Stimulated activated CD4-positive, alpha-beta T cell treated with anti-CD3 and anti-CD28 coated beads, TNF-alpha, amount 100 ng/mL, for 24 hours (primary cell): ENCODE measurements around the gene TEX14.
A peak's percentile ranks its signal among the peaks of the same experiment; 100 is the strongest.
"Not testable (repeated sequence)": the region's sequence is repeated elsewhere in the genome, so short reads cannot be mapped to it uniquely, and the experiment has no call there.

Experiments used
- DNase-seq, 3 experiments: peaks; one replicate each; pipeline ENCODE4 v3.0.0-alpha.2; 2020; ENCODE audit warnings: low read depth in 3 of 3

TEX14 gene

GRCh38 chr17:58564971-58565370 is 126.9 kb downstream of the TEX14 start:
- no peak for DNase-seq

- DNase-seq: no peak
Observed at GRCh38 chr17:58564243-58564642, 127.6 kb downstream of the TEX14 start.

DNA sequence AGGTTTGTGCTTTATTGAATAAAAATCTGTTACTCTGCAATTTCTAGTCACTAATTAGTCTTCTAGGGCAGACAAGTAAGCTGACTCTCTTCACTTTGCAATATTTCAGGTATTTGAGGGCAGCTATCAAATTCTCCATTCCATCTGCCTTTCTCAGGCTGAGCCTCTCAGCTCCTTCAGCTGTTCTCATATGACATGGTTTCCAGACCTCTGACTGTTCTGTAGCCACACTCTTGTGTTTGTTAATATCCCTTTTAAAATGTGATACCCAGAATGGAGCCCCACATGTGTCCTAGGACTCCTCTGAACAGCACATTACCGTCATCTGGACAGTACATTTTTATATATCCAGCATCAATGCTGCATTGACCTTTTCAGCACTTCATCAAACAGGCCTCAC is 131.3 kb downstream of the TEX14 start:
- DNase-seq: no peak

GRCh38 chr17:58557981-58558380 is 133.9 kb downstream of the TEX14 start:
- DNase-seq: no peak

GRCh38 chr17:58556833-58557250 is 135.0 kb downstream of the TEX14 start:
- no peak for DNase-seq

GRCh38 chr17:58555109-58555508 is 136.7 kb downstream of the TEX14 start:
- DNase-seq: not testable (repeated sequence)

- DNase-seq: no peak
Observed at GRCh38 chr17:58541249-58541648, 150.6 kb downstream of the TEX14 start.

DNA sequence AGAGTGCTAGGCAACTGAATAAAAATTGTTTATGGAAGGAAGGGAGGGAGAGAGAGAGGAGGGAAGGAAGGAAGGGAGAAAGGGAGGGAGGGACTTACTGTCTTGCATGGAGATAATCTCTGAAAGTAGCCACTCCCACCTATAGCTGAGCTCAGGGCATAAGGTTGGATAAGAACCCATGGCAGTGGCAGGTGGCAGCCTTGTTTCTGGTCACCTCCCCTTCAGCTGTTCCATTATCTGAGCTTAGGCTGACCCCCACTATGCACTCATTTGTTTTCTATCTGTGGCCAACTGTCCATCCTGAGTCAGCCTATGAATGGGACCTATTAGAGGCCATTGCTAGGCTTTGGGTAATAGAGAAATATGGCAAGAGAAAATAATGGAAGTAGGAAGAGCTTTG is 152.1 kb downstream of the TEX14 start:
- DNase-seq: no peak

DNA sequence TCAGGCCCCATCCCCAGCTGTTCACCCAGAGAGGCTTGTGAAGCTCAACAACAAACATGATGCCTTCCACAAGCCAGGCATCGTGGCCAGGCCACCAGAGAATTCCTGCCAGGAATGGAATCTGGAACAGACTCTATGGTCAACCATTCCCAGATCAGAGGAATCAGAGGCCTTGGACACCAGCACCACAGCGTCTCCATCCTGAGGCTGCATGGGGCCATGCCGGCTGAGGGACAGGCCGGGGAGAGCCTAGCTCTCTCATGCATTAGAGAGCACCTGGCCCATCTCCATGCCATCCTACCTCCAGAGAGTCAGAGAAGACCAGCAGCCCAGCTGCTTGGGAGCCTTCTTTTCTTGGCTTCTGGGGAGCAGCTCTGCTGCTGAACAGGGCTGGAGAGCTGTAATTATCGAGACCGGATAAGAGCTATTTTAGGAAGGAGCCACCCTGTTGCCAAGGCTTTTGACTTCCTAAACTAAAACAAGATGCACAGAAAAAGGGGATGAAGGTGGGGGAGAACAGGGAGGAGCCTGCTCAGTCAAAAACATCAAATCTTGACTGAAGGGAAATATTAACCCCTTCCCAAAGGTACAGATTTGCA is 152.9 kb downstream of the TEX14 start:
- DNase-seq: no peak

GRCh38 chr17:58537266-58537665 is 154.6 kb downstream of the TEX14 start:
- no peak for DNase-seq

DNA sequence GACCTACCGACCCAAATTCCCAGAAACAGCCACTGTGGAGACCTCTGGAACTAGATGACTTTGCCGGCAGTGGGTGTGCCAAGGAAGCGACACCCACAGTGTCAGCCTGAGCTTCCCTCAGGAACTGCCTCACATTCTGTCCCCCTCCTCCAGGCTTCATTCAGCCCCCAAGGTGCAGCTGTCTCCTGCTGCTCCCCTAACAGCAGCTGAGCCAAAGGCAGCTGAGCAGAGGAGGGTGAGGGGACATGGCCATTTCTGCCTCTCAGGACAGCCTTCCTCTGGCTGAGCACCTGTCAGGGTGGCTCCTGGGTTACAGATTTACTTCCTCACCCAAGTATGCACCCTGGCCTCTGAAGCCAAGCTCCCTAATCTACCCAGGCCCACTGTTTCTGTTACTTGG is 155.3 kb downstream of the TEX14 start:
- no peak for DNase-seq

DNA sequence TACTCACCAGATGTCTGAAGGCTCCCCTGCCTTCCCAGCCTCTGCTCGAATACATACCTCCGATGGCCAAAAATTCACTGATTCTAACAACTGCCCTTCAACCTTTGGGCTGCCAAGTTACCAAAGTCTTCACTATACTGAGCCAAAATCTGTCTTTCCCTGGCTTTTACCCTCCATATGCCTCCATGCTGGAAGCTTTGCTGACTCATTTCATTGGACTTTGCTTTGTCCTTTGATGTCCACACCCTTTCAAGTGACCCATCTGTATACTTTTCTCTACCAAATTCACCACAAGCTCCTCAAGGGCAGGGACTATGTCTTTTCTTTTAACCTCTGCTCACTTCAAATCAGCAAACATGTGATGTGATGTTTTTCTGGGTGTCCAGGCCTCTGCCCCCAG is 156.4 kb downstream of the TEX14 start:
- DNase-seq: no peak

DNA sequence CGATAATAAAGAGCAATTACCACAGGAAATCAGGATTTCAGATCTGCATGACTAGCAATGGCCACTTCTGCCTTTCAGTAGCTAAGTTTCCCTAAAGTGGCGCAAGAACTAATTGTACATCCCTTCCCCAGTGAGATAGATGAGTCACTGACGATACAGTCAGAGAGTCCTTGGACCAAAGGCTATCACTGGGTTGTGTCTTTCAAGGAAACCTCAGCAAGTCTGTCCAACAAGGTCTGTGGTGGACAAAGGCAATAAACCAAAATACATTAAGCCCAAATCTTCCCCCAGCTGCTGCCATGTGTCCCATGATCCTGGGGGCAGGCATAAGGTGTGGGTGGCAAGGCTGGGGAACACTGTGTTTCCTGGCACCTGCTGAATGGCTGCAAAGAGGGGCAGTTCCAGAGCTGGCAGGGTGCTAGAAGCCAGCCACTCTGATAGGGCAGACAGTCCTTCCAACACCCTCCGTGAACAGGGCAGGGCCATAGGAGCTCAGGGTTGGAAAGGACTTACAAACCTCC is 156.9 kb downstream of the TEX14 start:
- no peak for DNase-seq

DNA sequence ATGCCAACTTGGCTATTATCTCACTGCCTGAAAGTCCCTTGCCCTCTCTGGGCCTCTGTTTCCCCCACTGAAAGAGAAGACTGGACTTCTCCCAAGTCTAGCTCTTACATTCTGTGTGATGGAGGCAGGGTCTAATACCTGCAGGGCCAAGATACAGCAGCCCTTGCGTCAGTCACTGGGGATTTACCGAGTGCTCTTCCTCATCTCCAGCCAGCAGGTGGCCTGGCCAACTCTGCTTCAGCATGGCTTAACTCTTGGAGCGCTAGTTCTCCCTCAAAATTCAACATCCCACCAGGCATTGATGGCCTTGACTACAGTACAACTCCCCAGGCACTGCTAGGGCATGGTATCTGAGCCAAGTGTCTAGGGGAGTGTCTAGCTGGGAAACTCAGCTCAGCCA is 157.5 kb downstream of the TEX14 start:
- DNase-seq: no peak

GRCh38 chr17:58533616-58534188 is 158.1 kb downstream of the TEX14 start:
- no peak for DNase-seq

DNA sequence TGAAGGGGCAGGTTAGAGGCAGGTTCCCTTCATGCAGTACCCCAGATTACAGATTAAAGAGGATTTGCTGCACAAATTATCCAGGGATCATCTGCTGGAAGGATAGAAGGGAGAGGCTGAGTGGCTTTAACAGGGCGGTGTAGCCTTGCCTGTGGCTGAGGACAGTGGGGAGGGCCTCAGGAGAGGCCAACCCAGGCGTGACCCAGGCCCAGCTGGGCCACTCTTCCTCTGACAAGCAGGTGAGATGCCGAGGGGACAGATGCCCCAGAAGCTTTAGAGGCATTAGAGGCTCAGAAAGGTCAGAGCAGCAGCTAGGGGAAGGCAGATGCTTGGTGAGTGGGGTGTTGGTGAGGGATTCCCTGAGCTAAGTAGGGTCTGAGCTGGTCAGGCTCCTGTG is 159.3 kb downstream of the TEX14 start:
- no peak for DNase-seq

GRCh38 chr17:58531661-58532554 is 159.9 kb downstream of the TEX14 start:
- peak in 1 of 3 experiments; percentile 57 for DNase-seq

DNA sequence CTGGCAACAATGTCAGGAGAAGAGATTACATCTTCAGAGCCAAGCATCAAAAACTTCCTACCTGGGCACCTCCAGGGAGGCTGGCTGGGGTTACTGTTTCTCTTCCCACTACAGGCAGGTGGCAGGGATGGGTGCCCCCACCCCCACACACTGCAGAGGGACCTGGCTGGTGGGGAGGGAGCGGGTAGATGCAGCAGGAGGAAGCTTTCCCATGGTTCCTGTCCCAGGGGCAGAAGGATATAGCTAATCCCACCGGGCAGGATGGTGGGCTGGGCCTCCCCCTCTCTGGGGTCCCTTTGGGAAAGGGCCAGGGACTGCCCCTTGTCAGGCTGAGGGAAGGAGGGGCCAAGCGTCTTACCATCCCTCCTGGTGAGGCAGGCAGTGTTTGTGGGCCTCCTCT is 160.7 kb downstream of the TEX14 start:
- no peak for DNase-seq

DNA sequence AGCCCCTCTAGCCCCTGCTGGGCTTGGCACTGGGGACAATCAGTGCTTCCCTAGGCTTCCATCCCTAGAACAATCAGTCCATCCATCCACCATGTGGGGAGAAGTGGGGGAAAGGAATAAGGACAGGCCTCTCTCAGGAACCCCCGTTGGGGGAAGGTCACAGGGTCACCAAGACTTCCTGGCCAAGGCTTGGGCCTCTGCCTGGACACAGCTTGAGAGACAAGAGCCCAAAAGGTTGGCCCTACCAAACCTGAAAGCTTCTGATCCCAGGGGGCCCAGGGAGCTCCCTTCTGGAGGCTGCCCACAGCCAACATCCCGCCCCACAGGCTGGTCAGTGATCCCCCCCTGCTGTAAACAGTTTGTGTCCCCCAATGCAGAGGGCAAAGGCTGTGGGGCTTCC is 161.2 kb downstream of the TEX14 start:
- DNase-seq: no peak

GRCh38 chr17:58529275-58529674 is 162.6 kb downstream of the TEX14 start:
- no peak for DNase-seq

GRCh38 chr17:58528443-58528842 is 163.4 kb downstream of the TEX14 start:
- DNase-seq: no peak

DNA sequence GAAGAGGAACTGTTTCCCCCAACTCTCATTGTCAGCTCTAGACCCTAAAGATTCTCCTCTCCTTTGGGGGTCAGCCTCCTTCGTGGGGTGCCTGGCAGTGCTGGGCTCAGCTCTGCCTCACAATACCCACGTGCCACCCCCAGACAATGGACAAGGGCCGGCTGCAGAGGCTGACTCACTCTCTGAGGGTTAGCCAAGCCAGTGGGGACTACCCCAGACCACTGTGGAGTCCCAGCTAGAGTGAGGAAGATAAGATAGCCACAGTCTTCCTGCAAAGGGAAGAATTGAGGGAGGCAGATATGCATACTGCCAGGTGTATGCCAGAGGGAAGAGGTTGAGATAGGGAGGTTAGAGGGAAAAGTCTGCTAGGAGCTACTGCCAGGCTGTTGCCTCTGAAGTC is 163.9 kb downstream of the TEX14 start:
- no peak for DNase-seq

GRCh38 chr17:58527306-58527705 is 164.5 kb downstream of the TEX14 start:
- DNase-seq: no peak
